ENCODE data around the gene ANAPC10.

The ANAPC10 gene

DNA sequence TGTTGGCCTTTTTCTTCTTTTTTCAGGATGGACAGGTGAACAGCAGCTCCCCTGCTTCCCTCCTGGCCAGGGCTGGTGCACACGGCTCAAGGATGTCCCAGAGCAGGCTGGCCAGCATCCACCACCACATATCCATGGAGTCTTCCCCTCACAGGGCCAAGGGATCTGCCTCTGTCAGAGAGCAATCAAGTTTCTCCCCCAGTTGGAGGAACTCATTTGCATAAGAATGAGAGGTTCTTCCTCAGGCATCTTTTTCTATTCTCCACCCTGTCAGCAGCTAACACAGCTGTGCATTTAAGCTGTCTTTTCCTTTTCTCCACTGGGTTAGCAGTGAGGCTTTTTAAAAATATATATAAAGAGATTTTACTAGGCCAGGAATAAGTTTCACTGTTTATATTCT, 143.8 kb downstream of the ANAPC10 start:
- Mint-ChIP-seq H3K4me3 (no peak overlapping the region), H3K9me3 (peaks cover 11% of the 10 kb centered on the region), H3K27ac (no peak overlapping the region), H3K27me3 (no peaks in the 10 kb centered on the region), H3K36me3 (no peaks in the 10 kb centered on the region), H3K4me1 (no peaks in the 10 kb centered on the region)
- CTCF ChIA-PET = no interaction called here
- DNase-seq = no peak

GRCh38 chr4:144948421-144948820, 149.6 kb downstream of the ANAPC10 start:
- H3K36me3 Mint-ChIP-seq = no peaks in the 10 kb centered on the region
- H3K27me3 Mint-ChIP-seq = no peaks in the 10 kb centered on the region
- H3K4me3 Mint-ChIP-seq = no peak overlapping the region
- CTCF ChIA-PET = no interaction called here
- H3K27ac Mint-ChIP-seq = no peak overlapping the region
- H3K9me3 Mint-ChIP-seq = peaks cover 7% of the 10 kb centered on the region
- H3K4me1 Mint-ChIP-seq = no peaks in the 10 kb centered on the region
- DNase-seq = no peak

- no peaks in the 10 kb centered on the region for H3K27me3 Mint-ChIP-seq
- H3K4me1 Mint-ChIP-seq = no peaks in the 10 kb centered on the region
- no peak for DNase-seq
- CTCF ChIA-PET = no interaction called here
- H3K27ac Mint-ChIP-seq = no peak overlapping the region
- H3K4me3 Mint-ChIP-seq = no peak overlapping the region
- peaks cover 5% of the 10 kb centered on the region for H3K9me3 Mint-ChIP-seq
- H3K36me3 Mint-ChIP-seq = no peaks in the 10 kb centered on the region
Measured at GRCh38 chr4:144948009-144948408, 150.0 kb downstream of the ANAPC10 start.

All from activated naive CD4-positive, alpha-beta T cell treated with anti-CD3 and anti-CD28 coated beads, Interleukin-2, amount 10 ng/mL, durations not matched to agents 7 days and 5 days (primary cell).